HCT116 (cell line): ENCODE results near the gene SRSF11. TPM values are rescaled to one million over a fixed set of nuclear protein-coding genes. Genes with fewer than 3 reads are reported as not detected.

ENCODE experiments used
- ATAC-seq: fragments of 200-7000 bp; cut with Tn5 transposase; 2 replicates; pipeline ENCODE4 v1.9.1; 2020; ENCODE audit warnings: mild to moderate bottlenecking, moderate library complexity
- BruUV-seq: library from RNA; stranded (reverse); fragments of 400-500 nt; replicated peaks from 2 replicates; lab custom pipeline; 2021; lab: Mats Ljungman, UMichigan
- CTCF ChIA-PET: fragments of 300-600 bp; sonication (Branson Sonifier 250); formaldehyde crosslinking; loops from one replicate; lab custom pipeline; 2021; ENCODE audit warnings: antibody characterized with exemption; lab: Charles Lee
- POLR2A ChIA-PET: fragments of 300-600, 350-600 bp; sonication (Branson Sonifier 250); formaldehyde crosslinking; loops from one replicate; lab custom pipeline; 2021; ENCODE audit warnings: antibody characterized with exemption; lab: Charles Lee
- RAD21 ChIA-PET, 2 experiments: fragments of 300-600 bp; sonication (Branson Sonifier 250); formaldehyde crosslinking; loops; one replicate each; lab custom pipeline; 2023; ENCODE audit warnings: low total read pairs in 2 of 2; ENCODE audit not compliant: uncharacterized antibody in 2 of 2, unreplicated experiment in 2 of 2, low non-redundant PET in 1 of 2; lab: Charles Lee
- DNase-seq: peaks from one replicate; pipeline ENCODE4 v3.0.0-alpha.2; 2010; ENCODE audit warnings: low read depth, low spot score
- H2AFZ ChIP-seq: fragments of 200-600 bp; shearing (Covaris generic), sonication (generic); 2 replicates; pipeline ENCODE4 v1.6.1; 2017; ENCODE audit warnings: low read depth, mixed run types, mixed read lengths, antibody characterized with exemption, low read length; ENCODE audit not compliant: poor library complexity, severe bottlenecking
- H3K27ac ChIP-seq: 2 replicates; pipeline ENCODE4 v1.5.1; 2012; ENCODE audit warnings: low read depth, low read length
- H3K27me3 ChIP-seq: fragments of 200-600 bp; sonication (generic); 2 replicates; pipeline ENCODE4 v1.6.1; 2016; ENCODE audit warnings: mixed run types, low read length, mixed read lengths; ENCODE audit not compliant: insufficient read depth
- H3K36me3 ChIP-seq, 2 experiments: fragments of 200-500 bp in 1 of 2; fragments of 200-600 bp in 1 of 2; sonication (Bioruptor generic) in 1 of 2; sonication (generic) in 1 of 2; 2 replicates each; pipeline versions ENCODE4 v1.5.1 to v1.6.1; 2014 to 2016; ENCODE audit warnings: low read length in 2 of 2, inconsistent platforms in 1 of 2, mixed read lengths in 1 of 2, mixed run types in 1 of 2; ENCODE audit not compliant: insufficient read depth in 2 of 2, control insufficient read depth in 1 of 2
- H3K4me1 ChIP-seq, 2 experiments: fragments of 200-600 bp in 1 of 2; sonication (generic) in 1 of 2; 2 replicates each; pipeline versions ENCODE4 v1.5.1 to v1.6.1; 2012 to 2017; ENCODE audit warnings: low read length in 2 of 2, inconsistent platforms in 1 of 2, mild to moderate bottlenecking in 1 of 2, mixed read lengths in 1 of 2, mixed run types in 1 of 2, moderate library complexity in 1 of 2; ENCODE audit not compliant: insufficient read depth in 2 of 2, control insufficient read depth in 1 of 2
- H3K4me2 ChIP-seq: fragments of 200-600 bp; sonication (generic); 2 replicates; pipeline ENCODE4 v1.6.1; 2017; ENCODE audit warnings: mixed run types, low read length, mixed read lengths
- H3K4me3 ChIP-seq, 2 experiments: fragments of 200-600 bp in 1 of 2; sonication (generic) in 1 of 2; replicated peaks in 1 of 2; 2 replicates each; pipeline ENCODE4 v1.5.1; 2011 to 2016; ENCODE audit warnings: low read length in 2 of 2, control low read depth in 1 of 2, low read depth in 1 of 2, mild to moderate bottlenecking in 1 of 2, mixed read lengths in 1 of 2, mixed run types in 1 of 2
- H3K79me2 ChIP-seq: fragments of 200-600 bp; sonication (generic); 2 replicates; pipeline ENCODE4 v1.6.1; 2017; ENCODE audit warnings: mild to moderate bottlenecking, mixed run types, low read length, moderate library complexity, mixed read lengths; ENCODE audit not compliant: insufficient read depth
- H3K9ac ChIP-seq: fragments of 200-600 bp; sonication (generic); 2 replicates; pipeline ENCODE4 v1.6.1; 2016; ENCODE audit warnings: low read length, mixed read lengths
- H3K9me2 ChIP-seq: fragments of 200-600 bp; sonication (generic), shearing (Covaris generic); 2 replicates; pipeline ENCODE4 v1.6.1; 2017; ENCODE audit warnings: mixed run types, mild to moderate bottlenecking, moderate library complexity; ENCODE audit not compliant: insufficient read depth
- H3K9me3 ChIP-seq, 2 experiments: fragments of 200-500 bp in 1 of 2; fragments of 200-600 bp in 1 of 2; sonication (Bioruptor generic) in 1 of 2; sonication (generic) in 1 of 2; 2 replicates each; pipeline ENCODE4 v1.6.1; 2014 to 2017; ENCODE audit warnings: low read length in 2 of 2, mixed read lengths in 2 of 2, inconsistent platforms in 1 of 2, low read depth in 1 of 2, mild to moderate bottlenecking in 1 of 2, mixed run types in 1 of 2, moderate library complexity in 1 of 2; ENCODE audit not compliant: control insufficient read depth in 1 of 2, insufficient read depth in 1 of 2
- H4K20me1 ChIP-seq: fragments of 200-600 bp; sonication (generic), shearing (Covaris generic); 2 replicates; pipeline ENCODE4 v1.6.1; 2017; ENCODE audit warnings: mixed run types, mild to moderate bottlenecking, moderate library complexity; ENCODE audit not compliant: insufficient read depth
- CEBPB ChIP-seq: IDR thresholded peaks from 2 replicates; pipeline ENCODE4 v1.6.1; 2012; ENCODE audit warnings: low read depth
- EGR1 ChIP-seq: IDR thresholded peaks from 2 replicates; pipeline ENCODE4 v1.6.1; 2012; ENCODE audit warnings: low read depth
- ELF1 ChIP-seq: IDR thresholded peaks from 2 replicates; pipeline ENCODE4 v1.6.1; 2012; ENCODE audit warnings: low read depth, borderline replicate concordance
- FOSL1 ChIP-seq: IDR thresholded peaks from 2 replicates; pipeline ENCODE4 v1.6.1; 2012; ENCODE audit warnings: low read depth
- JUND ChIP-seq: IDR thresholded peaks from 2 replicates; pipeline ENCODE4 v1.6.1; 2012
- RAD21 ChIP-seq: IDR thresholded peaks from 2 replicates; pipeline ENCODE4 v1.6.1; 2012; ENCODE audit warnings: low read depth, mild to moderate bottlenecking
- SIN3A ChIP-seq: IDR thresholded peaks from 2 replicates; pipeline ENCODE4 v1.6.1; 2012; ENCODE audit warnings: low read depth
- SP1 ChIP-seq: IDR thresholded peaks from 2 replicates; pipeline ENCODE4 v1.6.1; 2012; ENCODE audit warnings: low read depth
- SRF ChIP-seq: IDR thresholded peaks from 2 replicates; pipeline ENCODE4 v1.6.1; 2012; ENCODE audit warnings: low read depth
- ZFX ChIP-seq: fragments of 450-650 bp; IDR thresholded peaks from 2 replicates; pipeline ENCODE4 v1.6.1; 2017
- ZNF274 ChIP-seq: fragments of 200-500 bp; sonication (Bioruptor generic); IDR thresholded peaks from 2 replicates; pipeline ENCODE4 v1.6.1; 2014; ENCODE audit warnings: mild to moderate bottlenecking, low read depth, low read length, inconsistent platforms
- intact Hi-C: fragments of 100-400 bp; cut with micrococcal nuclease; formaldehyde crosslinking; loops from 2 replicates; pipeline ENCODE4 v1.10.0; 2022
- total RNA-seq: library from RNA; stranded (reverse); gene quantifications from one replicate; pipeline ENCODE4 v1.2.1, GENCODE V29; 2021; ENCODE audit not compliant: unreplicated experiment
- TF ChIP-seq, protein P1 (sequence below): IDR thresholded peaks from 2 replicates; pipeline ENCODE4 v1.6.1; 2012
- TF ChIP-seq, protein P2 (sequence below): IDR thresholded peaks from 2 replicates; pipeline ENCODE4 v1.6.1; 2012
- TF ChIP-seq, protein P3 (sequence below): IDR thresholded peaks from 2 replicates; pipeline ENCODE4 v1.6.1; 2011; ENCODE audit warnings: mild to moderate bottlenecking, low read length, moderate library complexity; ENCODE audit not compliant: insufficient replicate concordance; ENCODE audit errors: extremely low read depth
- TF ChIP-seq, protein P4 (sequence below): IDR thresholded peaks from 2 replicates; pipeline ENCODE4 v1.6.1; 2012; ENCODE audit warnings: low read depth

SRSF11 gene
- total RNA-seq, 1 experiment from 2014 or later: 166 TPM

DNA sequence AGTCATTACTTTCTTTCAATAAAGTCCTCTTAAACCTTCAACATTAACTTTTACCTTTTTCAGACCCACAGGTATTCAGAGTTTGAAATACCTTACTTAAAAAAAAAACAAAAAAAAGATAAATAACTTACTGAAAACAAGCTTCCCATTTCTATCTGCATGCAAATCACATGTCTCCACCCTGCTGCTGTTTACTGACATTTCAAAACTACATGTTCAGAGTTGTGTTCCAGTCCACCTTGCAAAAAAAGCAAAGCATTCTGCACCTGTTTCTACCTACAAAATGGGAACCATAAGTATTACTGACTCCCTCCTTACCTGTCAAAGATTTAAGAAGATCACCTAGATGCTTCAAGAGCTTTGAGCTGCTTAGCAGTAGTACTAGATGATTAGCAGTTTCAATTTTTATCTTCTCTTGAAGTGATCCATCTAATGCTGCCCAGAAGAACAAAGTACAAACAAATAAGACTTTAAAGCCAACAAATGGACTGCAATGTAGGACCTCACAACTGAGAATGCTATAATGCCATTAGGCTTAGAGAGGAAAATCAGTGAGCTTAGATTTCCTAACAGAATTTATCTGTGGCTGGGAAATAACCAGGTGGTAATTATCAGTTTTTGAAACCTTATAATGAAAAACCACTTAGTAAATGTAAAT is 72.1 kb downstream of the SRSF11 start:
- intact Hi-C loops: no loop called here
- no peak overlapping the region for H2AFZ ChIP-seq
- CTCF ChIA-PET: no interaction called here
- H3K4me3 ChIP-seq: no peak overlapping the region
- DNase-seq (no peak), ATAC-seq (no peak)
- no peak overlapping the region for H3K4me2 ChIP-seq
- peaks cover 7% of the 10 kb centered on the region; the same call in 1 of the 2 replicates for H3K79me2 ChIP-seq
- no TSS peak for BruUV-seq
- TF ChIP-seq, protein P1, sequence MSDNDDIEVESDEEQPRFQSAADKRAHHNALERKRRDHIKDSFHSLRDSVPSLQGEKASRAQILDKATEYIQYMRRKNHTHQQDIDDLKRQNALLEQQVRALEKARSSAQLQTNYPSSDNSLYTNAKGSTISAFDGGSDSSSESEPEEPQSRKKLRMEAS: no peak
- no peak for TF ChIP-seq CEBPB
- no peak for TF ChIP-seq ZNF274
- TF ChIP-seq, protein P2, sequence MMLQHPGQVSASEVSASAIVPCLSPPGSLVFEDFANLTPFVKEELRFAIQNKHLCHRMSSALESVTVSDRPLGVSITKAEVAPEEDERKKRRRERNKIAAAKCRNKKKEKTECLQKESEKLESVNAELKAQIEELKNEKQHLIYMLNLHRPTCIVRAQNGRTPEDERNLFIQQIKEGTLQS: no peak
- RAD21 ChIA-PET: no interaction called here
- H3K9me2 ChIP-seq: no peaks in the 10 kb centered on the region
- H3K36me3 ChIP-seq: peaks cover 0 to 8% of the 10 kb centered on the region in 2 experiments; a peak in 1 of 4 replicates
- H4K20me1 ChIP-seq: no peaks in the 10 kb centered on the region
- H3K27ac ChIP-seq: no peak overlapping the region
- H3K9ac ChIP-seq: no peak overlapping the region
- POLR2A ChIA-PET: no interaction called here
- H3K4me1 ChIP-seq: no peaks in the 10 kb centered on the region
- H3K9me3 ChIP-seq: no peaks in the 10 kb centered on the region
- H3K27me3 ChIP-seq: no peaks in the 10 kb centered on the region

DNA sequence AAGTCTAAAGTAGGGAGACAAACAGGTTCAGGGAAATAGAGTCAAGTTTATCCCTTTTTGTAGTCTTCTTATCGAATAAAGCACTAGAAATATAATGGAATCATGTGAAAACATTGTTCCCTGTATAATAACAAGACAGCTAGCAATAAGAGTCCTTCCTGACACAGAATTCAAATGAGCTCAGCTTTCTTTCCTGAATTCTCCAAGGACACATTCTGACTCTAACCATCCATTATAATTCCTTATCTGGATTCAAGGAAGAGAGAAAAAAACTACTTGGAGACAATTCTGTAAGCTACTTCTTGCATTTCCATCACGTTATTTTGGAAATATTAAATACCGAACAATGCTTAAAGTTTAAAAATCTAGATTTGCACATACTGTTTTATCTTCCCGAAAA is 74.6 kb downstream of the SRSF11 start:
- Histone ChIP-seq H3K4me2 (no peak overlapping the region), H3K27me3 (no peaks in the 10 kb centered on the region), H3K27ac (no peak overlapping the region), H3K36me3 (peaks cover 0 to 8% of the 10 kb centered on the region in 2 experiments; a peak in 1 of 4 replicates), H4K20me1 (no peaks in the 10 kb centered on the region), H3K4me1 (no peaks in the 10 kb centered on the region), H3K9me2 (no peaks in the 10 kb centered on the region), H3K9ac (no peak overlapping the region), H3K4me3 (no peak overlapping the region), H3K9me3 (no peaks in the 10 kb centered on the region), H3K79me2 (no peaks in the 10 kb centered on the region), H2AFZ (no peak overlapping the region)
- ChIA-PET RAD21 (no interaction called here), POLR2A (no interaction called here), CTCF (no interaction called here)
- DNase-seq (no peak), ATAC-seq (no peak)
- no TSS peak for BruUV-seq
- intact Hi-C loops: no loop called here
- TF ChIP-seq, protein P1: no peak
- no peak for TF ChIP-seq JUND
- TF ChIP-seq CEBPB: no peak
- TF ChIP-seq EGR1: no peak
- TF ChIP-seq FOSL1: no peak
- no peak for TF ChIP-seq SRF
- TF ChIP-seq ZFX: no peak
- no peak for TF ChIP-seq SIN3A
- TF ChIP-seq, protein P3, sequence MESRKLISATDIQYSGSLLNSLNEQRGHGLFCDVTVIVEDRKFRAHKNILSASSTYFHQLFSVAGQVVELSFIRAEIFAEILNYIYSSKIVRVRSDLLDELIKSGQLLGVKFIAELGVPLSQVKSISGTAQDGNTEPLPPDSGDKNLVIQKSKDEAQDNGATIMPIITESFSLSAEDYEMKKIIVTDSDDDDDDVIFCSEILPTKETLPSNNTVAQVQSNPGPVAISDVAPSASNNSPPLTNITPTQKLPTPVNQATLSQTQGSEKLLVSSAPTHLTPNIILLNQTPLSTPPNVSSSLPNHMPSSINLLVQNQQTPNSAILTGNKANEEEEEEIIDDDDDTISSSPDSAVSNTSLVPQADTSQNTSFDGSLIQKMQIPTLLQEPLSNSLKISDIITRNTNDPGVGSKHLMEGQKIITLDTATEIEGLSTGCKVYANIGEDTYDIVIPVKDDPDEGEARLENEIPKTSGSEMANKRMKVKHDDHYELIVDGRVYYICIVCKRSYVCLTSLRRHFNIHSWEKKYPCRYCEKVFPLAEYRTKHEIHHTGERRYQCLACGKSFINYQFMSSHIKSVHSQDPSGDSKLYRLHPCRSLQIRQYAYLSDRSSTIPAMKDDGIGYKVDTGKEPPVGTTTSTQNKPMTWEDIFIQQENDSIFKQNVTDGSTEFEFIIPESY: no peak
- no peak for TF ChIP-seq RAD21
- TF ChIP-seq, protein P4, sequence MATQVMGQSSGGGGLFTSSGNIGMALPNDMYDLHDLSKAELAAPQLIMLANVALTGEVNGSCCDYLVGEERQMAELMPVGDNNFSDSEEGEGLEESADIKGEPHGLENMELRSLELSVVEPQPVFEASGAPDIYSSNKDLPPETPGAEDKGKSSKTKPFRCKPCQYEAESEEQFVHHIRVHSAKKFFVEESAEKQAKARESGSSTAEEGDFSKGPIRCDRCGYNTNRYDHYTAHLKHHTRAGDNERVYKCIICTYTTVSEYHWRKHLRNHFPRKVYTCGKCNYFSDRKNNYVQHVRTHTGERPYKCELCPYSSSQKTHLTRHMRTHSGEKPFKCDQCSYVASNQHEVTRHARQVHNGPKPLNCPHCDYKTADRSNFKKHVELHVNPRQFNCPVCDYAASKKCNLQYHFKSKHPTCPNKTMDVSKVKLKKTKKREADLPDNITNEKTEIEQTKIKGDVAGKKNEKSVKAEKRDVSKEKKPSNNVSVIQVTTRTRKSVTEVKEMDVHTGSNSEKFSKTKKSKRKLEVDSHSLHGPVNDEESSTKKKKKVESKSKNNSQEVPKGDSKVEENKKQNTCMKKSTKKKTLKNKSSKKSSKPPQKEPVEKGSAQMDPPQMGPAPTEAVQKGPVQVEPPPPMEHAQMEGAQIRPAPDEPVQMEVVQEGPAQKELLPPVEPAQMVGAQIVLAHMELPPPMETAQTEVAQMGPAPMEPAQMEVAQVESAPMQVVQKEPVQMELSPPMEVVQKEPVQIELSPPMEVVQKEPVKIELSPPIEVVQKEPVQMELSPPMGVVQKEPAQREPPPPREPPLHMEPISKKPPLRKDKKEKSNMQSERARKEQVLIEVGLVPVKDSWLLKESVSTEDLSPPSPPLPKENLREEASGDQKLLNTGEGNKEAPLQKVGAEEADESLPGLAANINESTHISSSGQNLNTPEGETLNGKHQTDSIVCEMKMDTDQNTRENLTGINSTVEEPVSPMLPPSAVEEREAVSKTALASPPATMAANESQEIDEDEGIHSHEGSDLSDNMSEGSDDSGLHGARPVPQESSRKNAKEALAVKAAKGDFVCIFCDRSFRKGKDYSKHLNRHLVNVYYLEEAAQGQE: no peak
- TF ChIP-seq ZNF274: no peak
- TF ChIP-seq SP1: no peak
- TF ChIP-seq ELF1: no peak
